Measurements from ENCODE around the gene SBNO2.

GRCh38 chr19:1214862-1215731, 41.0 kb upstream of the SBNO2 start:
- peak; percentile 23; the same call in 1 of the 2 replicates for TF ChIP-seq CTCF (IDR thresholded peaks at IDR 0.05)
- no peak for TF ChIP-seq FOSL2 (IDR thresholded peaks at IDR 0.05; ENCODE audit: borderline replicate concordance, low read depth)
- TF ChIP-seq ZBTB33 (IDR thresholded peaks at IDR 0.05; ENCODE audit: borderline replicate concordance, low read depth), result no peak
- TF ChIP-seq RAD21 (IDR thresholded peaks at IDR 0.05; ENCODE audit: low read length), result no peak; the same call in 1 of the 2 replicates
- no peak for TF ChIP-seq RFX5 (IDR thresholded peaks at IDR 0.05; ENCODE audit: low read length)
- no peak for TF ChIP-seq SIN3A (IDR thresholded peaks at IDR 0.05; ENCODE audit: borderline replicate concordance, low read depth, low read length)
- no peak for TF ChIP-seq MAX (IDR thresholded peaks at IDR 0.05; ENCODE audit: low read depth)
- no peak for TF ChIP-seq CHD2 (IDR thresholded peaks at IDR 0.05; ENCODE audit: low read length, partially characterized antibody)
- no peak; the same call in 1 of the 2 replicates for TF ChIP-seq RCOR1 (IDR thresholded peaks at IDR 0.05; ENCODE audit: low read length)

Data from SK-N-SH (cell line).